ENCODE data around the gene TNNI2. TPM values are rescaled to one million over a fixed set of nuclear protein-coding genes. Genes with fewer than 3 reads are reported as not detected.

The TNNI2 gene
- total RNA-seq, 1 experiment from 2014 or later: 0.55 TPM

GRCh38 chr11:1852271-1852876 lies 13.6 kb downstream of the TNNI2 start:
- H3K27me3 ChIP-seq (ENCODE audit: low read length): no peaks in the 10 kb centered on the region
- ChIA-PET POLR2A (ENCODE audit: unreplicated experiment) (no interaction called here), CTCF (no interaction called here)
- H3K9me2 ChIP-seq (replicated peaks; ENCODE audit: low read length): no peaks in the 10 kb centered on the region
- no peak overlapping the region for H3K27ac ChIP-seq (ENCODE audit: low read length)
- BruUV-seq (replicated peaks): no TSS peak
- H3K36me3 ChIP-seq (ENCODE audit: low read depth, low read length): no peaks in the 10 kb centered on the region
- H3K79me2 ChIP-seq (ENCODE audit: low read length): no peaks in the 10 kb centered on the region
- H2AFZ ChIP-seq (ENCODE audit: low read length): no peak overlapping the region
- ATAC-seq (no peak), DNase-seq (no peak)
- no peak overlapping the region for H3K4me3 ChIP-seq (ENCODE audit: low read length)
- H4K20me1 ChIP-seq (ENCODE audit: low read length): no peaks in the 10 kb centered on the region
- intact Hi-C loops (cut with micrococcal nuclease): no loop called here
- no peaks in the 10 kb centered on the region for H3F3A ChIP-seq (ENCODE audit: low read length, unreplicated experiment)
- TF ChIP-seq CTCF (conservative IDR thresholded peaks at IDR 0.05; ENCODE audit: low read depth, low read length) (no peak), EZH2phosphoT487 (IDR thresholded peaks at IDR 0.05; ENCODE audit: borderline replicate concordance, low read length) (no peak), EZH2 (IDR thresholded peaks at IDR 0.05; ENCODE audit: low read length, unreplicated experiment) (no peak)
- no peaks in the 10 kb centered on the region for H3K4me1 ChIP-seq (ENCODE audit: insufficient read depth, low read length)
- H3K9me3 ChIP-seq (ENCODE audit: low read length): no peaks in the 10 kb centered on the region
- H3K4me2 ChIP-seq (ENCODE audit: low read length): no peak overlapping the region
- no peak overlapping the region for H3K9ac ChIP-seq (ENCODE audit: low read length)

- intact Hi-C loops (cut with micrococcal nuclease): no loop called here
- ATAC-seq (no peak), DNase-seq (no peak)
- TF ChIP-seq CTCF (conservative IDR thresholded peaks at IDR 0.05; ENCODE audit: low read depth, low read length): no peak
- no peak for TF ChIP-seq EZH2phosphoT487 (IDR thresholded peaks at IDR 0.05; ENCODE audit: borderline replicate concordance, low read length)
- TF ChIP-seq EZH2 (IDR thresholded peaks at IDR 0.05; ENCODE audit: low read length, unreplicated experiment): no peak
- no peaks in the 10 kb centered on the region for H3F3A ChIP-seq (ENCODE audit: low read length, unreplicated experiment)
- no peaks in the 10 kb centered on the region for H3K9me2 ChIP-seq (replicated peaks; ENCODE audit: low read length)
- no peaks in the 10 kb centered on the region for H3K9me3 ChIP-seq (ENCODE audit: low read length)
- no peaks in the 10 kb centered on the region for H4K20me1 ChIP-seq (ENCODE audit: low read length)
- H3K4me2 ChIP-seq (ENCODE audit: low read length): no peak within 1 kb of the TSS
- no peaks in the 10 kb centered on the region for H3K4me1 ChIP-seq (ENCODE audit: insufficient read depth, low read length)
- H2AFZ ChIP-seq (ENCODE audit: low read length): no peak within 1 kb of the TSS
- no peak within 1 kb of the TSS for H3K4me3 ChIP-seq (ENCODE audit: low read length)
- no TSS peak for BruUV-seq (replicated peaks)
- ChIA-PET CTCF (no interaction called here), POLR2A (ENCODE audit: unreplicated experiment) (no interaction called here)
- H3K27ac ChIP-seq (ENCODE audit: low read length): no peak within 1 kb of the TSS
- H3K79me2 ChIP-seq (ENCODE audit: low read length): no peaks in the 10 kb centered on the region
- H3K27me3 ChIP-seq (ENCODE audit: low read length): no peaks in the 10 kb centered on the region
- no peaks in the 10 kb centered on the region for H3K36me3 ChIP-seq (ENCODE audit: low read depth, low read length)
- H3K9ac ChIP-seq (ENCODE audit: low read length): no peak within 1 kb of the TSS
Measured at GRCh38 chr11:1852877-1853276, 14.1 kb downstream of the TNNI2 start, which contains the start of gene LSP1. Gene LSP1, plus strand, starts transcription at chr11:1853084. Its CDS starts 61 bp downstream, at chr11:1853145.

GRCh38 chr11:1853376-1854131 lies 14.8 kb downstream of the TNNI2 start:
- Histone ChIP-seq H3K4me1 (ENCODE audit: insufficient read depth, low read length) (no peaks in the 10 kb centered on the region), H3K27me3 (ENCODE audit: low read length) (no peaks in the 10 kb centered on the region), H3K4me2 (ENCODE audit: low read length) (no peak overlapping the region), H3F3A (ENCODE audit: low read length, unreplicated experiment) (no peaks in the 10 kb centered on the region), H3K9ac (ENCODE audit: low read length) (no peak overlapping the region), H3K27ac (ENCODE audit: low read length) (no peak overlapping the region), H2AFZ (ENCODE audit: low read length) (no peak overlapping the region), H3K9me2 (replicated peaks; ENCODE audit: low read length) (no peaks in the 10 kb centered on the region), H3K36me3 (ENCODE audit: low read depth, low read length) (no peaks in the 10 kb centered on the region), H3K9me3 (ENCODE audit: low read length) (no peaks in the 10 kb centered on the region), H3K79me2 (ENCODE audit: low read length) (no peaks in the 10 kb centered on the region), H4K20me1 (ENCODE audit: low read length) (no peaks in the 10 kb centered on the region), H3K4me3 (ENCODE audit: low read length) (no peak overlapping the region)
- ChIA-PET POLR2A (ENCODE audit: unreplicated experiment) (no interaction called here), CTCF (no interaction called here)
- BruUV-seq (replicated peaks): no TSS peak
- ATAC-seq (no peak), DNase-seq (no peak)
- TF ChIP-seq EZH2 (IDR thresholded peaks at IDR 0.05; ENCODE audit: low read length, unreplicated experiment): no peak
- intact Hi-C loops (cut with micrococcal nuclease): no loop called here

All from PC-3 (cell line).